ENCODE results near the gene ARSJ.
"Not testable (repeated sequence)": the region's sequence is repeated elsewhere in the genome, so short reads cannot be mapped to it uniquely, and the experiment has no call there.

Gene ARSJ

GRCh38 chr4:113945906-113946305 is 33.5 kb downstream of the ARSJ start:
- no peak for DNase-seq (ENCODE audit: low spot score)
- in situ Hi-C loops (cut with MboI; ENCODE audit: low pct_unique_long_range_greater_than_20kb, low sequenced_read_pairs, unreplicated experiment) = no loop called here
- no peak for TF ChIP-seq CTCF (IDR thresholded peaks at IDR 0.05; ENCODE audit: extremely low read depth, insufficient read depth, missing control alignments)

GRCh38 chr4:113943863-113944262 is 35.6 kb downstream of the ARSJ start:
- no peak for DNase-seq (ENCODE audit: low spot score)
- in situ Hi-C loops (cut with MboI; ENCODE audit: low pct_unique_long_range_greater_than_20kb, low sequenced_read_pairs, unreplicated experiment) = no loop called here
- TF ChIP-seq CTCF (IDR thresholded peaks at IDR 0.05; ENCODE audit: extremely low read depth, insufficient read depth, missing control alignments) = no peak

GRCh38 chr4:113943085-113943484 is 36.4 kb downstream of the ARSJ start:
- no peak for TF ChIP-seq CTCF (IDR thresholded peaks at IDR 0.05; ENCODE audit: extremely low read depth, insufficient read depth, missing control alignments)
- in situ Hi-C loops (cut with MboI; ENCODE audit: low pct_unique_long_range_greater_than_20kb, low sequenced_read_pairs, unreplicated experiment) = no loop called here
- DNase-seq (ENCODE audit: low spot score) = no peak

GRCh38 chr4:113941836-113942235 is 37.6 kb downstream of the ARSJ start:
- in situ Hi-C loops (cut with MboI; ENCODE audit: low pct_unique_long_range_greater_than_20kb, low sequenced_read_pairs, unreplicated experiment) = no loop called here
- no peak for TF ChIP-seq CTCF (IDR thresholded peaks at IDR 0.05; ENCODE audit: extremely low read depth, insufficient read depth, missing control alignments)
- no peak for DNase-seq (ENCODE audit: low spot score)

- in situ Hi-C loops (cut with MboI; ENCODE audit: low pct_unique_long_range_greater_than_20kb, low sequenced_read_pairs, unreplicated experiment); DNase-seq (ENCODE audit: low spot score): not testable (repeated sequence)
Observed at GRCh38 chr4:113940103-113940502, 39.3 kb downstream of the ARSJ start.

GRCh38 chr4:113935190-113935589 is 44.3 kb downstream of the ARSJ start:
- in situ Hi-C loops (cut with MboI; ENCODE audit: low pct_unique_long_range_greater_than_20kb, low sequenced_read_pairs, unreplicated experiment) = no loop called here
- DNase-seq (ENCODE audit: low spot score) = no peak
- TF ChIP-seq CTCF (IDR thresholded peaks at IDR 0.05; ENCODE audit: extremely low read depth, insufficient read depth, missing control alignments) = no peak

GRCh38 chr4:113924706-113925105 is 54.7 kb downstream of the ARSJ start:
- in situ Hi-C loops (cut with MboI; ENCODE audit: low pct_unique_long_range_greater_than_20kb, low sequenced_read_pairs, unreplicated experiment); DNase-seq (ENCODE audit: low spot score): not testable (repeated sequence)

GRCh38 chr4:113921089-113921794 is 58.2 kb downstream of the ARSJ start:
- DNase-seq (ENCODE audit: low spot score) = no peak
- TF ChIP-seq CTCF (IDR thresholded peaks at IDR 0.05; ENCODE audit: extremely low read depth, insufficient read depth, missing control alignments) = no peak
- in situ Hi-C loops (cut with MboI; ENCODE audit: low pct_unique_long_range_greater_than_20kb, low sequenced_read_pairs, unreplicated experiment) = no loop called here
